Mesodermal cell (in vitro differentiated cells): ENCODE data around the gene ATG9A.
"Not testable (repeated sequence)": the region's sequence is repeated elsewhere in the genome, so short reads cannot be mapped to it uniquely, and the experiment has no call there.

ENCODE experiments used
- H3K27ac ChIP-seq: 2 replicates; pipeline ENCODE4 v1.7.0; 2013; ENCODE audit warnings: mild to moderate bottlenecking, low read depth, low read length, moderate library complexity; ENCODE audit not compliant: severe bottlenecking
- H3K36me3 ChIP-seq: 2 replicates; pipeline ENCODE4 v1.7.1; 2013; ENCODE audit warnings: mild to moderate bottlenecking, low read length, moderate library complexity; ENCODE audit not compliant: control insufficient read depth, insufficient read depth
- H3K4me1 ChIP-seq: one replicate; pipeline ENCODE4 v1.7.1; 2013; ENCODE audit warnings: mild to moderate bottlenecking, low read length; ENCODE audit not compliant: insufficient read depth, control insufficient read depth, poor library complexity, severe bottlenecking
- H3K4me3 ChIP-seq: 2 replicates; pipeline ENCODE4 v1.7.0; 2013; ENCODE audit warnings: low read length, control low read depth, mild to moderate bottlenecking; ENCODE audit not compliant: insufficient read depth, poor library complexity, severe bottlenecking; ENCODE audit errors: extremely low read depth
- H3K9me3 ChIP-seq: 2 replicates; pipeline ENCODE4 v1.7.1; 2013; ENCODE audit warnings: mild to moderate bottlenecking, low read length, moderate library complexity; ENCODE audit not compliant: control insufficient read depth
- WGBS, 2 experiments: methylation state at CpG; one replicate each; pipeline ENCODE4 v1.1.5; 2013; ENCODE audit warnings: missing lambda C conversion rate in 2 of 2; ENCODE audit not compliant: insufficient coverage in 2 of 2; 5-methylcytosine and 5-hydroxymethylcytosine counted together

ATG9A gene

DNA sequence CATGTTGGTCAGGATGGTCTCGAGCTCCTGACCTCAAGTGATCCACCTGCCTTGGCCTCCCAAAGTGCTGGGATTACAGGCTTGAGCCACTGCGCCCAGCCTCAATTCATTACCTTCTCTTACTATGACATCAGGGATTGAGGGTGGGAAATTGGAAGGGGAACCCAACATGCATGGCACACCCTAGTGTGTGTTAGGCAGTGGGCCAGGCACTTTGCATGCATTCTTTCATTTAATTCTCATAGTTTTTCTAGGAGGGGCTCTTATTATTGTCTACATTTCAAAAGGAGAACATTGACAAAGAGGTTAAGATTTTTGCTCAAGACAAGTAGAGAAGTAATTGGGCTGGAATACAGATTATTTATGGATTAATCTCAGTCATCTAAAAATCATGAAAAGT is 38.9 kb upstream of the ATG9A start:
- Histone ChIP-seq H3K27ac (no peak overlapping the region), H3K36me3 (no peaks in the 10 kb centered on the region), H3K4me1 (peaks cover 6% of the 10 kb centered on the region), H3K4me3 (no peak overlapping the region), H3K9me3 (no peaks in the 10 kb centered on the region)
- 100% methylated on average over 1 of the region's 2 CpGs; no CpG with 5 or more reads in 1 of the 2 experiments for WGBS, 2 experiments

GRCh38 chr2:219266886-219267285 is 37.5 kb upstream of the ATG9A start:
- H3K27ac ChIP-seq, result no peak overlapping the region
- H3K4me1 ChIP-seq, result no peaks in the 10 kb centered on the region
- no peaks in the 10 kb centered on the region for H3K36me3 ChIP-seq
- WGBS, 2 experiments, result 86 to 100% methylated on average over 1 of the region's 1 CpG
- H3K4me3 ChIP-seq, result no peak overlapping the region
- no peaks in the 10 kb centered on the region for H3K9me3 ChIP-seq

GRCh38 chr2:219266232-219266631 is 36.8 kb upstream of the ATG9A start:
- H3K4me1 ChIP-seq, result no peaks in the 10 kb centered on the region
- WGBS, 2 experiments, result 72 to 92% methylated on average over 1 to 4 of the region's 5 CpGs
- H3K36me3 ChIP-seq, result no peaks in the 10 kb centered on the region
- no peak overlapping the region for H3K4me3 ChIP-seq
- no peak overlapping the region for H3K27ac ChIP-seq
- no peaks in the 10 kb centered on the region for H3K9me3 ChIP-seq

GRCh38 chr2:219261024-219261855 is 31.8 kb upstream of the ATG9A start:
- Histone ChIP-seq H3K9me3 (no peaks in the 10 kb centered on the region), H3K27ac (no peak overlapping the region), H3K4me1 (no peaks in the 10 kb centered on the region), H3K36me3 (no peaks in the 10 kb centered on the region), H3K4me3 (no peak overlapping the region)
- 83 to 85% methylated on average over 2 to 4 of the region's 5 CpGs for WGBS, 2 experiments

GRCh38 chr2:219258942-219259341 is 29.5 kb upstream of the ATG9A start:
- not testable (repeated sequence) for H3K4me1 ChIP-seq, H3K36me3 ChIP-seq, H3K4me3 ChIP-seq, H3K27ac ChIP-seq, H3K9me3 ChIP-seq
- WGBS, 2 experiments, result 87 to 92% methylated on average over 5 to 7 of the region's 10 CpGs

DNA sequence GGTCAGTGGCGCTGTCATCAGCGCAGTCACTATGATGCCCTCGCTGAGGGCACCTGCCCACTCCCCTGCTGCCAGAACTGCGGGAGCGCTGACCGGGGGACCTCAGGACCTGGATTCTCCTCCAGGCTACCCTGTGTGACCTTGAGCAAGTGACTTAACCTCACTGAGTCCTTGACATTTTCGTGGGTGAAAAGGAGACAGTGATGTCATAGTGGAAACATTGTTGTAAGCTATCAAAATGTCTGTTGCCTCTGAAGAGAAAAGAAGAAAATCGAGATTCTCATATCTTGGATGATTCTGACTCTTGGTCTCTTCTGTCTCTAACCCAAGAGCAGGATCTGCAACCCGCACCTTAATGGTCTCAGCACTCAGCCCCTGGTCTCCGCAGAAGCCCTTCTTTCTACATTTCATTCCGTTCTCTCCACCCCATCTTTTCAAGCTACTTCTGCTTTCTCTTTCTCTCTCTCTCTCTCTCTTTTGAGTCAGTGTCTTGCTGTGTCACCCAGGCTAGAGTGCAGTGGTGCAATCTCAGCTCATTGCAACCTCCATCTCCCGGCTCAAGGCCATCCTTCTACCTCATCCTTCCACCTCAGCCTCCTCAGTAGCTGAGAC is 25.3 kb upstream of the ATG9A start:
- Histone ChIP-seq H3K4me3 (peak overlapping the region; percentile 34), H3K27ac (no peak overlapping the region), H3K4me1 (peaks cover 27% of the 10 kb centered on the region), H3K9me3 (no peaks in the 10 kb centered on the region), H3K36me3 (no peaks in the 10 kb centered on the region)
- 29 to 34% methylated on average over 11 to 12 of the region's 12 CpGs for WGBS, 2 experiments

GRCh38 chr2:219253753-219254589 is 24.5 kb upstream of the ATG9A start, which contains the start of gene TUBA4A:
Gene TUBA4A, minus strand, starts transcription at chr2:219253918. Its CDS starts 60 bp downstream, at chr2:219253858.
- H3K27ac ChIP-seq, result no peak within 1 kb of the TSS
- H3K4me1 ChIP-seq, result peaks cover 34% of the 10 kb centered on the region
- WGBS, 2 experiments, result 1 to 2% methylated on average over 63 to 71 of the region's 76 CpGs
- H3K36me3 ChIP-seq, result no peaks in the 10 kb centered on the region
- H3K9me3 ChIP-seq, result no peaks in the 10 kb centered on the region
- H3K4me3 ChIP-seq, result peak within 1 kb of the TSS; percentile 34

GRCh38 chr2:219252900-219253752 is 23.7 kb upstream of the ATG9A start, which contains the start of gene TUBA4B:
Gene TUBA4B, plus strand, starts transcription at chr2:219253243. Its CDS starts 165 bp downstream, at chr2:219253408.
- Histone ChIP-seq H3K36me3 (peaks cover 4% of the 10 kb centered on the region), H3K4me3 (peak within 1 kb of the TSS; percentile 34), H3K27ac (no peak within 1 kb of the TSS), H3K4me1 (peaks cover 38% of the 10 kb centered on the region), H3K9me3 (no peaks in the 10 kb centered on the region)
- WGBS, 2 experiments, result 2% methylated on average over 17 to 34 of the region's 49 CpGs

GRCh38 chr2:219252570-219252899 is 23.1 kb upstream of the ATG9A start:
- no peaks in the 10 kb centered on the region for H3K9me3 ChIP-seq
- H3K4me3 ChIP-seq, result no peak overlapping the region
- peaks cover 9% of the 10 kb centered on the region for H3K36me3 ChIP-seq
- no peak overlapping the region for H3K27ac ChIP-seq
- WGBS, 2 experiments, result 11 to 19% methylated on average over 9 of the region's 9 CpGs
- H3K4me1 ChIP-seq, result peaks cover 38% of the 10 kb centered on the region

- WGBS, 2 experiments, result 51 to 60% methylated on average over 2 to 4 of the region's 5 CpGs
- Histone ChIP-seq H3K27ac (no peak overlapping the region), H3K4me1 (peaks cover 38% of the 10 kb centered on the region), H3K9me3 (no peaks in the 10 kb centered on the region), H3K4me3 (no peak overlapping the region), H3K36me3 (peaks cover 14% of the 10 kb centered on the region)
Observed at GRCh38 chr2:219252084-219252483, 22.6 kb upstream of the ATG9A start.
